Adrenal gland (tissue), 12 donors: ENCODE data around the gene MAGI1. TPM values are rescaled to one million over a fixed set of nuclear protein-coding genes. Genes with fewer than 3 reads are reported as not detected.

Source experiments
- DNase-seq, 7 donors: peaks; one replicate each; pipeline ENCODE4 v3.0.0-alpha.2; 2019 to 2020
- H3K27ac ChIP-seq, 5 donors: fragments of 200-600 bp; sonication (generic) in 4 of 5; 1 replicate in 3 of 5; 2 replicates in 2 of 5; pipeline versions ENCODE4 v1.5.1 to v1.8.0; 2016 to 2020; ENCODE audit warnings: mild to moderate bottlenecking in 1 of 5
- H3K27me3 ChIP-seq: fragments of 200-600 bp; 2 replicates; pipeline ENCODE4 v1.8.0; 2021
- H3K36me3 ChIP-seq, 2 donors: fragments of 200-600 bp; replicated peaks in 1 of 2; 1 replicate in 1 of 2; 2 replicates in 1 of 2; pipeline versions ENCODE4 v1.5.1 to v1.8.0; 2018 to 2022
- H3K4me1 ChIP-seq, 2 donors: fragments of 200-600 bp; replicated peaks in 1 of 2; 1 replicate in 1 of 2; 2 replicates in 1 of 2; pipeline versions ENCODE4 v1.5.1 to v1.8.0; 2018 to 2021
- H3K4me3 ChIP-seq, 4 donors: fragments of 200-600 bp; sonication (generic) in 3 of 4; one replicate each; pipeline ENCODE4 v1.5.1; 2016 to 2018
- H3K9me3 ChIP-seq, 3 donors: fragments of 200-600 bp; sonication (generic) in 1 of 3; replicated peaks in 1 of 3; 1 replicate in 2 of 3; 2 replicates in 1 of 3; pipeline versions ENCODE4 v1.5.1 to v1.8.0; 2016 to 2021
- POLR2A ChIP-seq, 2 donors: fragments of 450-650 bp; IDR thresholded peaks; one replicate each; pipeline ENCODE4 v1.6.1; 2017; ENCODE audit warnings: antibody characterized with exemption in 2 of 2, mild to moderate bottlenecking in 2 of 2, moderate library complexity in 1 of 2
- WGBS, 4 donors: extraction: QIAGEN DNeasy Blood & Tissue Kit in 2 of 4; methylation state at CpG; one replicate each; pipeline versions ENCODE4 v1.1.5 to v1.1.7; 2013 to 2017; 5-methylcytosine and 5-hydroxymethylcytosine counted together
- intact Hi-C, 2 donors: fragments of 100-400 bp; cut with DNase I; formaldehyde crosslinking; loops; one replicate each; pipeline versions ENCODE4 v1.14.1 to v1.15.0; 2022 to 2023
- polyA plus RNA-seq, 3 donors: library from polyadenylated mRNA; stranded (reverse); fragments of 200-250 nt in 2 of 3; fragments of 350-450 nt in 1 of 3; fragmentation: Illumina TruSeq in 1 of 3; extraction: RNeasy Lipid Tissue Mini Kit (QIAGEN cat#74804) in 1 of 3; gene quantifications; one replicate each; pipeline ENCODE4 v1.2.3, GENCODE V29; 2013 to 2014
- total RNA-seq, 9 donors: library from RNA; depleted of rRNA in 4 of 9; stranded (reverse); fragments of >200 nt in 4 of 9; fragments of 120-200 nt in 1 of 9; fragmentation: NEBNext Ultra II Directional in 1 of 9; extraction: Animal tissue kit (Norgen Biotek cat#: 25700) in 1 of 9; gene quantifications; one replicate each; pipeline versions ENCODE4 v1.1.0 to v1.2.4, GENCODE V29; 2013 to 2023
- TF ChIP-seq, protein P1 (sequence below), 6 experiments: fragments of 450-650 bp in 4 of 6; fragments of 200-600 bp in 2 of 6; sonication (generic) in 1 of 6; IDR thresholded peaks; 1 replicate in 5 of 6; 2 replicates in 1 of 6; pipeline versions ENCODE4 v1.5.1 to v1.8.0; 2016 to 2021; ENCODE audit warnings: antibody characterized with exemption in 6 of 6, mild to moderate bottlenecking in 2 of 6, moderate library complexity in 1 of 6
- donor health status: healthy with polysubstance abuse.
- donor health status: Bipolar disorder and iron deficiency.
- donor health status: DM: yes; HTN: yes; CAD: no.
- donor health status: DM: no; HTN: no; CAD: no.
- donor health status: DM: no; HTN: no; CAD: no.
- donor health status: DM: yes; HTN: yes; CAD: no.

MAGI1 gene
- total and polyA plus RNA-seq, 12 donors: 4.8 to 31.6 (median 18.5) TPM

DNA sequence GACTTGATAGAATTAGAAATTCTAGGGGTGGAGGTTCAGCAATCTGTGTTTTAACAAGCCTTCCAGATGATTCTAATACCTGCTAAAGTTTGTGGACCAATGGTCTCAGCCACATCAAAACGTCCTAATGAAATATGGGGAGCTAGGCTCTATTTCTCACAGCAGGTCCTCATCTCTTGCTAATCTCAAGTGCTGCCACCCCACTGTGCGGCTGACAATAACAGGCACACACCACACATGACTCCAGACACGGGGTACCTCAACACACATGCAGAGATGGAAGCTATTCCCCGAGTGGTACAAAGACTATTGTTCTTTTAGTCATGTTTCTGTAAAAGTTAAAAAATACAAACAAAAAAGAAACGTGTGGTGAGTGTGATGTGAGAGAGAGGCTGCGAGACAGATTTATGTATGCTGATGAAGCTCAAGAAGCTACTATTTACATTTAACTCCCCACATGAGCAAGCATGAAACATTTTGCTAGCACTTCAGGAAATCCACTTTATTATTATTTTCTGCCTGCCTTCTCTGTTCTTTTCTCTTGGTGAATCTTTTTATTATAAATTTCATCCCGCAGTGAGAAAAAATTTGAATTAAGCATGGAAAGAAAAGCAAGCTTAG is 405.6 kb downstream of the MAGI1 start:
- H3K27ac ChIP-seq: no peak overlapping the region
- no peak for DNase-seq
- H3K27me3 ChIP-seq: no peaks in the 10 kb centered on the region
- H3K9me3 ChIP-seq: no peaks in the 10 kb centered on the region
- WGBS, 4 donors: 80 to 86% (median 83%) methylated on average over 6 to 7 of the region's 7 CpGs
- H3K36me3 ChIP-seq: no peaks in the 10 kb centered on the region
- H3K4me1 ChIP-seq: no peaks in the 10 kb centered on the region
- TF ChIP-seq, protein P1, sequence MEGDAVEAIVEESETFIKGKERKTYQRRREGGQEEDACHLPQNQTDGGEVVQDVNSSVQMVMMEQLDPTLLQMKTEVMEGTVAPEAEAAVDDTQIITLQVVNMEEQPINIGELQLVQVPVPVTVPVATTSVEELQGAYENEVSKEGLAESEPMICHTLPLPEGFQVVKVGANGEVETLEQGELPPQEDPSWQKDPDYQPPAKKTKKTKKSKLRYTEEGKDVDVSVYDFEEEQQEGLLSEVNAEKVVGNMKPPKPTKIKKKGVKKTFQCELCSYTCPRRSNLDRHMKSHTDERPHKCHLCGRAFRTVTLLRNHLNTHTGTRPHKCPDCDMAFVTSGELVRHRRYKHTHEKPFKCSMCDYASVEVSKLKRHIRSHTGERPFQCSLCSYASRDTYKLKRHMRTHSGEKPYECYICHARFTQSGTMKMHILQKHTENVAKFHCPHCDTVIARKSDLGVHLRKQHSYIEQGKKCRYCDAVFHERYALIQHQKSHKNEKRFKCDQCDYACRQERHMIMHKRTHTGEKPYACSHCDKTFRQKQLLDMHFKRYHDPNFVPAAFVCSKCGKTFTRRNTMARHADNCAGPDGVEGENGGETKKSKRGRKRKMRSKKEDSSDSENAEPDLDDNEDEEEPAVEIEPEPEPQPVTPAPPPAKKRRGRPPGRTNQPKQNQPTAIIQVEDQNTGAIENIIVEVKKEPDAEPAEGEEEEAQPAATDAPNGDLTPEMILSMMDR (IDR thresholded peaks at IDR 0.05): no peak
- no peak for TF ChIP-seq POLR2A (IDR thresholded peaks at IDR 0.05)
- intact Hi-C loops: no loop called here
- no peak overlapping the region for H3K4me3 ChIP-seq

DNA sequence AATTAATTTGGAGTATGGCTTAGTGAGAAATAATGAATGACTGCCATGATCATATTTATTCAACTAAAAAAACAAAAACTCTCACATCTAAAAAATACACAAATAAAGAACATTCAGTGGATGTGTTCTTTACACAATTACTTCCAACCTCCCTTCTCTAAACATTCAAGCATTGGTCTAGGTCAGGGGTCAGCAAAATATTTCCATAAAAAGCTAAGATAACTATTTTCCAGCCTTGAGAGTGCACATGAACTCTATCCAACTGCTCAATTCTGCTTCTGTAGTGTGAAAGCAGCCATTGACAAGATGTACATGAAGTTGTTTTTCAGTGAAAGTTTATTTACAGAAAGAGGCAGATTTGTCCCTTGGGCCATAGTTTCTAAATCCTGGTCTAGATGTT is 406.3 kb downstream of the MAGI1 start:
- no peak for DNase-seq
- no peaks in the 10 kb centered on the region for H3K27me3 ChIP-seq
- no peaks in the 10 kb centered on the region for H3K4me1 ChIP-seq
- no peak overlapping the region for H3K27ac ChIP-seq
- no peak overlapping the region for H3K4me3 ChIP-seq
- no peak for TF ChIP-seq POLR2A (IDR thresholded peaks at IDR 0.05)
- TF ChIP-seq, protein P1 (IDR thresholded peaks at IDR 0.05): no peak
- H3K9me3 ChIP-seq: no peaks in the 10 kb centered on the region
- H3K36me3 ChIP-seq: no peaks in the 10 kb centered on the region
- intact Hi-C loops: no loop called here

DNA sequence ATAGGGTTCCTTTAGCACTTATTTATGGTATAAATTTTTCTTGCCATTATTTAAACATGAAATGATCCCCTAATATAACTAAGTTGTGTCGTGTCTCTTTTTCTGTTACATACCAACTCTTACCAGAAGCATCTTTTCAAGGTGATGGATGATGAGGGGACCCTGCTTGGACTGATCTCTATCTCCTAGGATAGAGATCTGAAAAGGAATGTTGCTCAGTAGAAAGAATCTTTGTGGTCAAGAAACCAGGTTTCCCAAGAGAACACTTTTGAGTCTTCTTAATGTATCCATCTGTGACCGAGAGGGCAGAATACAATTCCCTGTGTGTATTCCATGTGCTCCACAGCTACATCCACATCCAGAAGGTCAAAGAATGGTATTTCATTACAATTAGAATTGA is 409.7 kb downstream of the MAGI1 start:
- intact Hi-C loops: no loop called here
- Histone ChIP-seq H3K4me3 (no peak overlapping the region), H3K27me3 (no peaks in the 10 kb centered on the region), H3K9me3 (no peaks in the 10 kb centered on the region), H3K36me3 (no peaks in the 10 kb centered on the region), H3K27ac (no peak overlapping the region), H3K4me1 (no peaks in the 10 kb centered on the region)
- WGBS, 4 donors: 90 to 96% (median 95%) methylated on average over 2 of the region's 2 CpGs
- no peak for DNase-seq
- TF ChIP-seq, protein P1 (IDR thresholded peaks at IDR 0.05): no peak
- no peak for TF ChIP-seq POLR2A (IDR thresholded peaks at IDR 0.05)

DNA sequence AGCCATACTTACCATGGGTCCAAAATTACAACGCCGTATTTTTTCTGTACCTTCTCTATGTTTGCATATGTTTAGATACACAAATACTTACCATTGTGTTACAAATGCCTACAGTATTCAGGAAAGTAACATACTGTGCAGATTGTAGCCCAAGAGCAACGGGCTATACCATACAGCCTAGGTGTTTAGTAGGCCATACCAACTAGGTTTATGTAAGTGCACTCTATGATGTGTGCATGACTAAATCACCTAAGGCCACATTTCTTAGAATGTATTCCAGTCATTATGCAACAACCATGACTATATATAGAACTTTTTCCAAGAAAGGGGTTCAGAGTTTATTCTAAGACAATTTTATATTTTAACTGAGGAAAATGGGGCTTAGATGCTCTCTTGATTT is 411.7 kb downstream of the MAGI1 start:
- Histone ChIP-seq H3K9me3 (no peaks in the 10 kb centered on the region), H3K4me3 (no peak overlapping the region), H3K4me1 (no peaks in the 10 kb centered on the region), H3K27ac (no peak overlapping the region), H3K36me3 (no peaks in the 10 kb centered on the region), H3K27me3 (no peaks in the 10 kb centered on the region)
- intact Hi-C loops: no loop called here
- no peak for TF ChIP-seq POLR2A (IDR thresholded peaks at IDR 0.05)
- TF ChIP-seq, protein P1 (IDR thresholded peaks at IDR 0.05): no peak
- DNase-seq: no peak
- WGBS, 4 donors: 93 to 98% (median 97%) methylated on average over 3 of the region's 3 CpGs
